Heart left ventricle (tissue), 16 donors: ENCODE data around the gene IL23R. TPM values are rescaled to one million over a fixed set of nuclear protein-coding genes. Genes with fewer than 3 reads are reported as not detected.
"Not testable (repeated sequence)": the region's sequence is repeated elsewhere in the genome, so short reads cannot be mapped to it uniquely, and the experiment has no call there.

ENCODE experiments used
- ATAC-seq, 4 donors: fragments of 200-7000 bp; cut with Tn5 transposase; one replicate each; pipeline ENCODE4 v1.9.1; 2020 to 2022; ENCODE audit warnings: moderate library complexity in 4 of 4, mild to moderate bottlenecking in 3 of 4, moderate number of reproducible peaks in 1 of 4
- DNase-seq, 5 donors: peaks; one replicate each; pipeline ENCODE4 v3.0.0-alpha.2; 2020
- H3K27ac ChIP-seq, 12 donors: fragments of 200-600 bp; sonication (generic) in 4 of 12; one replicate each; pipeline versions ENCODE4 v1.5.0 to v1.8.0; 2016 to 2022; ENCODE audit warnings: mild to moderate bottlenecking in 2 of 12
- H3K27me3 ChIP-seq, 9 donors: fragments of 200-600 bp; sonication (generic) in 2 of 9; one replicate each; pipeline versions ENCODE4 v1.5.1 to v1.8.0; 2016 to 2022; ENCODE audit warnings: mild to moderate bottlenecking in 3 of 9
- H3K36me3 ChIP-seq, 9 donors: fragments of 200-600 bp; sonication (generic) in 2 of 9; one replicate each; pipeline versions ENCODE4 v1.5.0 to v1.8.0; 2018 to 2022; ENCODE audit warnings: mild to moderate bottlenecking in 2 of 9
- H3K4me1 ChIP-seq, 12 donors: fragments of 200-600 bp; sonication (generic) in 4 of 12; one replicate each; pipeline versions ENCODE4 v1.5.0 to v1.8.0; 2016 to 2022; ENCODE audit warnings: mild to moderate bottlenecking in 3 of 12
- H3K4me3 ChIP-seq, 12 donors: fragments of 200-600 bp; sonication (generic) in 4 of 12; one replicate each; pipeline versions ENCODE4 v1.5.0 to v1.8.0; 2017 to 2022; ENCODE audit warnings: mild to moderate bottlenecking in 9 of 12, moderate library complexity in 4 of 12
- H3K9me3 ChIP-seq, 12 donors: fragments of 200-600 bp; sonication (generic) in 4 of 12; one replicate each; pipeline versions ENCODE4 v1.5.0 to v1.8.0; 2016 to 2022; ENCODE audit warnings: mild to moderate bottlenecking in 1 of 12
- POLR2A ChIP-seq, 2 donors: fragments of 450-650 bp; IDR thresholded peaks; one replicate each; pipeline ENCODE4 v1.6.1; 2017; ENCODE audit warnings: antibody characterized with exemption in 2 of 2, mild to moderate bottlenecking in 2 of 2, moderate library complexity in 2 of 2
- WGBS, 4 donors: extraction: QIAGEN DNeasy Blood & Tissue Kit in 2 of 4; methylation state at CpG; one replicate each; pipeline versions ENCODE4 v1.1.5 to v1.1.7; 2013 to 2018; 5-methylcytosine and 5-hydroxymethylcytosine counted together
- intact Hi-C, 10 donors: fragments of 100-400 bp; cut with DNase I; formaldehyde crosslinking; loops; one replicate each; pipeline versions ENCODE4 v1.11.1 to v1.14.2; 2022
- polyA plus RNA-seq, 2 donors: library from polyadenylated mRNA; stranded (reverse); fragments of 200-250 nt; gene quantifications; one replicate each; pipeline ENCODE4 v1.2.3, GENCODE V29; 2013
- total RNA-seq, 9 donors: library from RNA; depleted of rRNA in 2 of 9; stranded (reverse); fragments of >200 nt in 2 of 9; fragmentation: NEBNext Ultra II Directional in 3 of 9; extraction: Animal tissue kit (Norgen Biotek cat#: 25700) in 3 of 9; gene quantifications; one replicate each; pipeline versions ENCODE4 v1.1.0 to v1.2.4, GENCODE V29; 2016 to 2023
- TF ChIP-seq, protein P1 (sequence below), 12 donors: fragments of 200-600 bp; sonication (generic) in 4 of 12; IDR thresholded peaks; one replicate each; pipeline versions ENCODE4 v1.5.0 to v1.8.0; 2018 to 2022; ENCODE audit warnings: antibody characterized with exemption in 12 of 12, mild to moderate bottlenecking in 5 of 12
- donor health status: ischemic (EF 13 %, LVEDD 7.1; RV severe dilation, severe dysfunction).
- donor health status: healthy with polysubstance abuse.
- donor health status: DM: no; HTN: yes; CAD: no.
- donor health status: DM: no; HTN: no; CAD: no.
- donor health status: ischemic (EF 25% LVEDD 6.9; RV normal size, moderate dysfunction).
- donor health status: ischemic (EF 25% LVEDD 5.7; RV mildly dilated, moderate dysfunction).
- donor health status: healthy.
- donor health status: DM: yes; HTN: yes; CAD: no.
- donor health status: ischemic (EF 35%, LVEDD 5.7; RV mildly dilated, moderate dysfunction).
- donor health status: nonischemic (EF 11% LVEDD 7.7; RV severe dilation, severe dysfunction).
- donor health status: DM: yes; HTN: yes; CAD: no.
- donor health status: PGD.
- donor health status: ischemic (EF 29% LVEDD 5.4; RV normal size, mild dysfunction).
- donor health status: nonischemic (EF 23%, LVEDD 6.1; RV moderate dilation, normal function).

The IL23R gene
- total and polyA plus RNA-seq, 11 donors: not detected

DNA sequence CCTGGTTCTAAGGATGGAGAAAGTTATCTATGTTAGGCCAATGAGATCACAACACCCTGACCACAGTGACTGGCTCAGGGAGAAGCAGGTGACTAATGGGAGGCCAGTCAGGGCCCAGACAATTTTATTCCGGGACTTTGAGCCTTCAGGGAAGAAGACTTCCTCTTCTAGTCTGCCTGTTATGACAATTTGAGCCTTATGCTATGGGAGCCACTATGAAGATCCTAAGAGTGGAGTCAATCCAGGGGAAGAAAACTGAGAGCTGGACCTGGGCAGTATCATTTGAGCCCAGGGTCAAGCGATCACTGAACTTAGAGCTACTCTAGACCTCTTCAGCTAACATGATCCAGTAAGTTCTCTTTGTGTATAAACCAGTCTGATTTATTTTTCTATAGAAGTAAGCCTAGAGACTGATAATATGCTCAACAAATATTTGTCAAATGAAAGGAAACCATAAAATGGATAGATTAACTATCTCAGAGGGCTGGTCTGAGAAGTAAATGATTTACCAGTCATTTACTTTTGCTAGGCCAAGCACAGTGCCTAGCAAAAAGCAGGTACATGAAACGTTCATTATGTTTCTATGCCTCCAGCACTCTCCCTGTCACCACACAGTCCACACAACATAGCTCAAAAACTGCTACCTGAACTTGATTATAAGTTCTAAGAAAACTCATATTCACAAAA lies 27.3 kb upstream of the IL23R start:
- DNase-seq: no peak
- H3K27me3 ChIP-seq: peaks cover 0 to 3% (median 0%) of the 10 kb centered on the region in 9 donors
- peaks cover 0 to 10% (median 5%) of the 10 kb centered on the region in 12 donors for H3K4me1 ChIP-seq
- intact Hi-C loops: loop anchor here in 1 of 10 donors (10.0 kb wide), 1 partner anchor 74 kb away; no protein-coding TSS in a partner anchor
- 83 to 94% (median 87%) methylated on average over 3 of the region's 3 CpGs for WGBS, 4 donors
- H3K9me3 ChIP-seq: no peaks in the 10 kb centered on the region
- H3K4me3 ChIP-seq: no peak overlapping the region
- no peaks in the 10 kb centered on the region for H3K36me3 ChIP-seq
- TF ChIP-seq, protein P1, sequence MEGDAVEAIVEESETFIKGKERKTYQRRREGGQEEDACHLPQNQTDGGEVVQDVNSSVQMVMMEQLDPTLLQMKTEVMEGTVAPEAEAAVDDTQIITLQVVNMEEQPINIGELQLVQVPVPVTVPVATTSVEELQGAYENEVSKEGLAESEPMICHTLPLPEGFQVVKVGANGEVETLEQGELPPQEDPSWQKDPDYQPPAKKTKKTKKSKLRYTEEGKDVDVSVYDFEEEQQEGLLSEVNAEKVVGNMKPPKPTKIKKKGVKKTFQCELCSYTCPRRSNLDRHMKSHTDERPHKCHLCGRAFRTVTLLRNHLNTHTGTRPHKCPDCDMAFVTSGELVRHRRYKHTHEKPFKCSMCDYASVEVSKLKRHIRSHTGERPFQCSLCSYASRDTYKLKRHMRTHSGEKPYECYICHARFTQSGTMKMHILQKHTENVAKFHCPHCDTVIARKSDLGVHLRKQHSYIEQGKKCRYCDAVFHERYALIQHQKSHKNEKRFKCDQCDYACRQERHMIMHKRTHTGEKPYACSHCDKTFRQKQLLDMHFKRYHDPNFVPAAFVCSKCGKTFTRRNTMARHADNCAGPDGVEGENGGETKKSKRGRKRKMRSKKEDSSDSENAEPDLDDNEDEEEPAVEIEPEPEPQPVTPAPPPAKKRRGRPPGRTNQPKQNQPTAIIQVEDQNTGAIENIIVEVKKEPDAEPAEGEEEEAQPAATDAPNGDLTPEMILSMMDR (IDR thresholded peaks at IDR 0.05): no peak
- TF ChIP-seq POLR2A (IDR thresholded peaks at IDR 0.05): no peak
- H3K27ac ChIP-seq: no peak overlapping the region
- ATAC-seq: no peak

DNA sequence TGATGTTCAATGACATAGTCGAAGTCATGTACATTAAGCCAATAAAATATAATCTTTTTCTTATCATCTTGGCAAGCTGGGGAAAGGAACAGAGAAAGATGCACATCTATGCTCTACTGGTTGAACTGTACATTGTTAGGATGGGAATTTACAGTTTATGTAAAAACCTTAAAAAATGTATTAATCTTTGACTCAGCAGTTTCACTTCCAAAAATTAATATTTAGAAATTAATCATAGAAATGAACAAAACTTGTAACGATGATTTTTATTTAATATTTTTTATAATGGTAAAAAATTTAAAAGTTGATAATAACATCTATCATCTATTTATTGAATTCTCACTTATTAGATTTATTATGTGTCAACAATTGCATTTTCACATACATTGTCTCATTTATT lies 25.8 kb upstream of the IL23R start:
- TF ChIP-seq, protein P1 (IDR thresholded peaks at IDR 0.05): no peak
- TF ChIP-seq POLR2A (IDR thresholded peaks at IDR 0.05): no peak
- DNase-seq (no peak), ATAC-seq (no peak)
- Histone ChIP-seq H3K27me3 (no peaks in the 10 kb centered on the region), H3K4me3 (no peak overlapping the region), H3K27ac (no peak overlapping the region), H3K9me3 (no peaks in the 10 kb centered on the region), H3K4me1 (peaks cover 0 to 2% (median 0%) of the 10 kb centered on the region in 12 donors), H3K36me3 (no peaks in the 10 kb centered on the region)
- 88 to 89% (median 88%) methylated on average over 2 of the region's 2 CpGs for WGBS, 4 donors
- intact Hi-C loops: loop anchor here in 1 of 10 donors (10.0 kb wide), 1 partner anchor 54 kb away; no protein-coding TSS in a partner anchor

- intact Hi-C loops: loop anchor here in 1 of 10 donors (10.0 kb wide), 1 partner anchor 53 kb away; no protein-coding TSS in a partner anchor
- H3K27me3 ChIP-seq, H3K4me1 ChIP-seq, H3K36me3 ChIP-seq, ATAC-seq, H3K27ac ChIP-seq, H3K4me3 ChIP-seq, DNase-seq, H3K9me3 ChIP-seq: not testable (repeated sequence)
- 57 to 63% (median 58%) methylated on average over 3 of the region's 3 CpGs for WGBS, 4 donors
These were observed 24.4 kb upstream of the IL23R start for GRCh38 chr1:67141832-67142231.

DNA sequence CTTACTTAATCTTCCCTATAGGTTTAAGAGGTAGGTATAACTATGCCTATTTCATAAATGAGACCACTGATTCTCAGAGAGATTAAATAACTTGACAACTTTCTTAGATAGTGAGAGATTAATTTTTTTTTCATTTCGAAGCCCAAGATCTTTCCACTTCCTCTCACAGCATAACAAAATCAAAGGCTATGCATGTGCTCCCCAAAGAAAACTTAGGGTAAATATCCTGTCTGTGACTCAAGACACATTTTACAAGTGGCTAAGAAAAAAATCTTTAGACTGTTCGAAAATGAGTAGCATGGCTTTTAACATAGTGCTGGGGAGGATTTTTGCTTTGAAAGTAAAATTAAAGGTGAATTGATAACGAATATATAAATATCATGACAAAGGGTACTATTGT lies 23.3 kb upstream of the IL23R start:
- 65 to 71% (median 68%) methylated on average over 3 of the region's 3 CpGs for WGBS, 4 donors
- TF ChIP-seq, protein P1 (IDR thresholded peaks at IDR 0.05): no peak
- no peak for TF ChIP-seq POLR2A (IDR thresholded peaks at IDR 0.05)
- intact Hi-C loops: loop anchor here in 1 of 10 donors (10.0 kb wide), 1 partner anchor 52 kb away; no protein-coding TSS in a partner anchor
- DNase-seq: no peak
- ATAC-seq: no peak
- Histone ChIP-seq H3K4me3 (no peak overlapping the region), H3K36me3 (no peaks in the 10 kb centered on the region), H3K4me1 (no peaks in the 10 kb centered on the region), H3K27ac (no peak overlapping the region), H3K27me3 (no peaks in the 10 kb centered on the region), H3K9me3 (no peaks in the 10 kb centered on the region)
